ENCODE data around the gene CTNNAL1.
"Not testable (repeated sequence)": the region's sequence is repeated elsewhere in the genome, so short reads cannot be mapped to it uniquely, and the experiment has no call there.

Gene CTNNAL1, protein sequence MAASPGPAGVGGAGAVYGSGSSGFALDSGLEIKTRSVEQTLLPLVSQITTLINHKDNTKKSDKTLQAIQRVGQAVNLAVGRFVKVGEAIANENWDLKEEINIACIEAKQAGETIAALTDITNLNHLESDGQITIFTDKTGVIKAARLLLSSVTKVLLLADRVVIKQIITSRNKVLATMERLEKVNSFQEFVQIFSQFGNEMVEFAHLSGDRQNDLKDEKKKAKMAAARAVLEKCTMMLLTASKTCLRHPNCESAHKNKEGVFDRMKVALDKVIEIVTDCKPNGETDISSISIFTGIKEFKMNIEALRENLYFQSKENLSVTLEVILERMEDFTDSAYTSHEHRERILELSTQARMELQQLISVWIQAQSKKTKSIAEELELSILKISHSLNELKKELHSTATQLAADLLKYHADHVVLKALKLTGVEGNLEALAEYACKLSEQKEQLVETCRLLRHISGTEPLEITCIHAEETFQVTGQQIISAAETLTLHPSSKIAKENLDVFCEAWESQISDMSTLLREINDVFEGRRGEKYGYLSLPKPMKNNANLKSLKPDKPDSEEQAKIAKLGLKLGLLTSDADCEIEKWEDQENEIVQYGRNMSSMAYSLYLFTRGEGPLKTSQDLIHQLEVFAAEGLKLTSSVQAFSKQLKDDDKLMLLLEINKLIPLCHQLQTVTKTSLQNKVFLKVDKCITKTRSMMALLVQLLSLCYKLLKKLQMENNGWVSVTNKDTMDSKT

DNA sequence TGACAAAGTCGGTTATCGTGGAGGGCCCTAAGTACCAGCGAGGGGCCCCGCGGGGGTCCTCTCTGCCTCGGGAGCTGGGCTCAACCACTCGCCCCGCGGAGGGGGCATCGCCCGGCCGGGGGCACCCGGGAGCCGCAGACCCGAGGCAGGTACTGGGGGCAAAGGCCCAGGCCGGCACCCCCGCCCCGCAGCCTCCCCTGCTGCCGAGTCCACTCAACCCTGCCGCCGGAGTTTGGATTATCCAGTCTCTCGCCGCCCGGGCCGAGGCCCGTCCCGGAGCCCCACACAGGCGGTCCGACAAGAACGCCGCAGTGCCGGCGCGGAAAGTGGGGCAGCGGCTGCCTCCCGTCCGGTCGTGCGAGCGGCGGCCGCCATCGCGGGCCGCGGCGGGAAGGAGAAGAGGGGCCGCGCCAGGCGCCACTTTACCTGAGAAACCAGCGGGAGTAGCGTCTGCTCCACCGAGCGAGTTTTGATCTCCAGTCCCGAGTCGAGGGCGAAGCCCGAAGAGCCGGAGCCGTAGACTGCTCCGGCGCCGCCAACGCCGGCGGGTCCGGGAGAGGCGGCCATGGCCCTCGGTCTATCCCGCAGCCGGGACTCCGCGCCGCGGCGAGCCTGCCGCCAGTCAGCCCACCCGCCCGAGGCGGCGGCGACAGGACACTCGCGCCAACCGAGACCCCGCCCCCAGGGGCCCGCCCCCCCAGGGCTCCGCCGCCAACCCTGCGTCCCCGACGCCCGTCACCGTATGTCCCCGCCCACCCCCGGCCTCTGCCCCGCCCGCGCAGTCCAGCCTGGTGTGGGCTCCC, at the start of gene CTNNAL1:
Gene CTNNAL1 (minus strand): TSS at position 624 of the 803 bp plus-strand sequence. CDS start 57 bp downstream, at position 567.
- DNase-seq, result peak; percentile 59 to 78

DNA sequence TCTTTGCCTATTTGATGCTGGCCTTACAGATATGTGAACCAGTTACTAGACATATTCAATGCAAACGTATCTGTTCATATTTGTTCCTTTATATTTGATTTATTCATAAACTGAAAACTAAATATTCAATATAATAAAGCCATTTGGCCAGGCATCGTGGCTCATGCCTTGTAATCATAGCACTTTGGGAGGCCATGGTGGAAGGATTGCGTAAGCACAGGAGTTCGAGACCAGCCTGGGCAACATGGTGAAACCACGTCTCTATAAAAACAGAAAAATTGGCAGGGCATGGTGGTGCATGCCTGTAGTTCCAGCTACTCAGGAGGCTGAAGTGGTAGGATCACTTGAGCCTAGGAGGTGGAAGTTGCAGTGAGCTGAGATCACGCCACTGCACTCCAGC, 49.2 kb upstream of the CTNNAL1 start:
- no peak for DNase-seq

DNA sequence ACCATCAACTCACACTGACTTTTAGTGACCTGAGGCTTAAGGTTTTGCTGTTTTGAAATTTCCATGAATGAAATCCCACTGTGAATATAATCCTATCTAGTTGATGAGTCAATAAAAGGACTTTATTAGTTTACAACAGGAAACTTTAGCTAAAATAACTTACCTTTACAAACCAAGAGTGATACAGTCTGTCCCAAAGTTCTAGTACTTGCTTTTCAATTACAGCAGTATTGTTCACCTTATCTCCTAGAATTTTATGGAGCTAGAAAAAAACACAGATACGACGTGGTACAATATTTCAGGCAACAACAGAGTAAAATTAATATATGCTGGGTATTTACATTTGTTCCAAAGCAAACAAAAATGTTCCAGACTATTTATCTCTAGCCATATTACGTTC, 46.9 kb upstream of the CTNNAL1 start:
- DNase-seq, result no peak

DNA sequence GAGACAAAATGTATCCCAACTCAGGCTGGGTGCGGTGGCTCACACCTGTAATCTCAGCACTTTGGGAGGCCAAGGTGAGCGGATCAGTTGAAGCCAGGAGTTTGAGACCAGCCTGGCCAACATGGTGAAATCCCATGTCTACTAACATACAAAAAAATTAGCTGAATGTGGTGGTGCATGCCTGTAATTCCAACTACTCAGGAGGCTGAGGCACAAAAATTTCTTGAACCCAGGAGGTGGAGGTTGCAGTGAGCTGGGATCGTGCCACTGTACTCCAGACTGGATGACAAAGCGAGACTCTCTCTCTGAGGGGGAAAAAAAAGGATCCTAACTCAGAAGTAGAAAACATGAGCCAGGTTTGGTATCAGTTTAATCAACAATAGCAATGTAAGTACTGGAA, 39.8 kb upstream of the CTNNAL1 start:
- not testable (repeated sequence) for DNase-seq

DNA sequence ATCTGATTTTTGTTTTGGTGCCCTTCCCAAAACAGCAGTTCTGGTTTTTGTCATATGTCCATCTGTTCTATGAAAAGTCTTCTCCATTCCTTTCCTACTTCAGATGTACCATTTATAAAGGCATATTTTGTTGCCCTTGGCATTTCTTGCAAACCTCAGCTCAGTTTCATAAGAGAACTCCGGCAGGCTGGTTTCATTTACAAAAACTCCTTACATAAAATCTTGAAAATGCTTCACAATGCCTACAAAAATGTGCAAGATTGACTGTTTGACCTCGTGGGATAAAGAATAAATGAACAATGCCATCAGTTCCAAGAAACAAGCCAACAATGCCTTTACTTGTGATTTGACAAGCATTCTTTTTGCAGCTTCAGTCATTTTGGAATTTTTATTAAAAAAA, 39.1 kb upstream of the CTNNAL1 start:
- DNase-seq, result no peak

DNA sequence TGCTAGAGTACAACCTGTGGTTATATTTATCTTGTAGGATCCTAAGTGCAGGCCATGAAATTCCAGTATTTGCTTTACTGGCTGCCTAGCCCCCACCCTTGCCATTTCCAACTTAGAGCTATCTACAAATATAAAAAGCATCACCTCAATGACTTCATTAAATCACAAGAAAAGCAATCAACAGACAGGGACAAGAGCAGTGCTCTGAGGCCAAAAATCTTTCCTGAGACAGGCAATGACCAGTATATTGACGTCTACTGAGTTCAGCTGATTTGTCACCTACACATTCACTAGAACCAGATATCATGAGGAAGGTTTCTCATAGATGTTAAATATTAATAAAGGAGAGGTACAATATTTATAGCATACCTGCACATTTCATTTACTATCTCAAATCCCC, 38.4 kb upstream of the CTNNAL1 start:
- DNase-seq, result no peak

DNA sequence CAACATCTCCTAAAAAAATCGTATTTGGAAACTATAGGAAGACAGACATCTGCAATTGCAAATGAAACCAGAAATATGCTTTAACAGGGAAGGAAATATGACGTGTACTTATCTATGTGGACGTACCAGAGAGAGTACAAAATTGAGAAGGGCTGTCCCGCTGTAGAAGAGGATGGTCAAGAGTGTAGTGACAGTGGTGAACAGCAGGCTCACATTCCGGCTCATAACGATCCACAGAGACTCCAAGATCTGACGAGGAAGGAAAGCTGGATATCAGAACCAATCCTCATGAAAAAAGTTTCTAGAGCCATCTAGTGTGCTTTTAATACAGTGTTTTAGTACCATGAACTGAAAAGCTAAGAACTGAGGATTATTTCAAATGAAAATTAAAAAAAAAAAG, 37.1 kb upstream of the CTNNAL1 start:
- no peak for DNase-seq

DNA sequence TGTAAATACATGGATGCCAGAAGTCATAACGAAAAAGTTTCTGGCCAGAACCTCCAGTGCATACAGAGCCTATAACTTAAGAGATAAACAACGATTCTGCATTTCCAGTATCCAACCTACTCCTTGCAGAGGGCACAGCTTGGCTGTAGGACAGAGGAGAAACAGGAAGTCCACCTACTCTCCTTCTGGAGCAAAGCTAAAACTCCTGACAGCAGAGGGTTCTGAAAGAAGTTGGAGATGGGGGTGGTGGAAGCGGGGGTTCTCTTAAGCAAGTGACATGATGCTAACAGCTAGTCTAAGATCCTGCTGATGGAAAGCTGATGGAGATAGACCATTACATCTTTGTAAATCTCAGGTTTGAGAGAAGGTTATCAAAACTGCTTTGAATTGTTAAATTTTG, 35.5 kb upstream of the CTNNAL1 start:
- DNase-seq, result no peak

DNA sequence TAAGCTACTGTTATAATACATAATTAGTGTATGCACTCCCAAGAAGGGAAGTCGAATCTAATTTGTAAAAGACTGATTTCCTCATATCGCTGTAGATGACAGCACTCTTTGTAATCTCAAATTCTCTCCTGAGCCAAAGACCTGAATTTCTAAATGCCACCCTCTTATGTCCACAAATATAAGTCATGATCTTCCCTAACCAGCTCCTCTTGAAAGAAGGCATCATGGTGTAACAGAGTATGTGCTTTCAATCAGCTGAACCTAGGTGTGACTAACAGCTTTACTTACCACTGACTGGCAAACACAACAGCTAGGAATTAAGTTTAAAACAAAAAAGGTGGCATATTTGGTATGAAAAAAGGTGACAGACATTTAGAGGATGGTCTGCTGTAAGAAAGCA, 34.0 kb upstream of the CTNNAL1 start:
- no peak for DNase-seq

DNA sequence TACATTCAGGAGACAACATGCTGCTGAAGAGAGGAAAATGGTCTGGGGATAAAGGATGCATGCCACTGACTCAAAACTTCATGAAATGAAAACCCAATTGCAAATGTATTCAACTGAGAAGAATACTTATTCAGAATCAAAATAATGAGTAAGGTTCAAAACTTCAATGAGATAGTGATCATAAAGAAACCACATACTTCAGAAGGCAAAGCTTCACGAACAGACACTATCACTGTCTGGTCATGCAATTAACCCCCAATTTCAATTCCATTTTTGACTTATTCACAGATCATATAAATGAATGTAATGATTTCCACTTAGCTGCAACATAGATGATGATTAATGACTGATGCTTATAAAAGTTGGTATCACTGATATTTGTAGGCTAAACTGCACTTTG, 33.0 kb upstream of the CTNNAL1 start:
- DNase-seq, result no peak

DNA sequence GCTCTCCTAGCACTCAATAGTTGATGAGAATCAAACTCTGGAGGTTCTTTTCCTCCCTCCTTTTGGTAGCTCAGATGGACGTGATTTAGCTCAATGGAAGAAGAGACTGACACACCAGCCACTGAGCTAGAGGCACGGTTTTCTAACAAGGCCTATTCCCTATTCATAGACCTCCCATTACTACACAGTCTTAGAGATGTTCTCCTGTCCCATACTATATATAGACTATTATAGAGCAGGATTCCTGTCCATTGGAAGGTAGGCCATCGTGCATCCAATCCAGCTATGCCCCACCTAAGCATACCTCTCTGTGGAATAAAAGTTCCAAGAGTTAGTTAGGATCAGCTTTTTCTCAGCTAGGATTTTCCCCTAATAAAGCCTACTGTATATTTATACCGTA, 30.3 kb upstream of the CTNNAL1 start:
- no peak for DNase-seq

DNA sequence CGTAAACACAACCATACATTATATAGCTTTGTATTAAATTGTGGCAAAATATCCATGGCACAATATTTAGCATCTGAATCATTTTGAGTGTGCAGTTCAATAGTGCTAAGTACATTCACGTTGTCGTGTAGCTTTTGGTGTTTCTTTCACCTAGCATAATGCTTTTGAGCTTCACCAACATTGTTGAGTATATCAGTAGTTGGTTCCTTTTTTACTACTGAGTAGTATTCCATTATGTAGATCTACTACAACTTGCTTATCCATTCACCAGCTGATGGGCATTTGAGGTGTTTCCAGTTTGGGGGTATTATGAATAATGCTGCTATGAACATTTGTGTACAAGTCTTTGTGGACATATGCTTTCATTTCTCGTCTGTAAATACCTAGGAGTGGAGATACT, 27.3 kb upstream of the CTNNAL1 start:
- no peak for DNase-seq

DNA sequence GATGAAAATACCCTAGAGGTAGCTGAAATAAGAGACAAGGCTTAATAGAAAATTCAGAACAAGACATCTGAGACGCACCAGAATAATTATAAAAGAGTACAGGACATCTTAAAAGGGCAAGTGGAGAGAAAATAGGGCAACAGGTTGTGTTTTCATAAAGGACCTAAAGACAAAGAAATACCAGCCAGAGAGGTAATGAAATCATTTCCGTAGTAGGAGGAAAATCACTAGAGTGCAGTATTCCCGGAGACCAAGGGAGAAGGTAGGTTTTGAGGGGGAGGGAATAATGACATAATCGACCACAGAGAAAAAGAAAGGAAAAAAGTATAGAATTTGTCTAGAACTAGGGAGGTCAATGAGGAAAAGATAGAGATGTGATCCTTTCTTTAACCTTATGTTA, 26.2 kb upstream of the CTNNAL1 start:
- DNase-seq, result no peak

DNA sequence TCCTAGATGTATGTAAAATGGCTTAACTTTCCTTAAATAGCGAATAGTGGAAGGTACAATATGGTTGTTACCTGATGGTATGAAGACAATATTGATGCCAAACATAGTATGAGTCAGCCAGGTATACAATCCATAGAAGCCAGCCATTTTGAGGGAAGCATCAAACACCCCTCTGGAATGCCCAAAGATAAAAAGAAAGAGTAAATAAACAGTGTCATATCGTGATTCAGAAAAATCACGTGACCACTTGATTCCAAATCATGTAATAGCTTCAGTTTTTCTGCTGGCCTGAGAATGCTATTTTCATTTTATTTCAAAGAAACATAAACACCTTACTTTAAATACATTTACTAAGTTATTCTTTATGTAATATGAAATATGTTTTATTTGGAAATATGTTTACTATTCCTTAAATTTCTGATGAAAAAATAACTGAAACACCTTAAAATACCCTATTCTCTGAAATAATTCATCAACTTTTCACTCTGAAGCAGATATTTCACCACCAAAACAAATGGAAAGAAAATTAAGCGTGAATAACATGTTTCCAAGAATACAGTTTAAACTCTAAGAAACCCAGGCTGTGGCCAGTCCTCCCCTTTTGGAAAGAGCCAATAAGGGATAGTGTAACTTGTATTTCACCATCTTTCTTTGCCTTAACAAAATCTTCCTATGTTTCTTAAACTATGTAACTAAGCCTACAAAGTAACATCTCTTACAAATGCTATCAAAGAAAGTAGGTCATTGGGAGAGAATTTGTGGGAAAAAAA, 24.8 kb upstream of the CTNNAL1 start:
- DNase-seq, result no peak

DNA sequence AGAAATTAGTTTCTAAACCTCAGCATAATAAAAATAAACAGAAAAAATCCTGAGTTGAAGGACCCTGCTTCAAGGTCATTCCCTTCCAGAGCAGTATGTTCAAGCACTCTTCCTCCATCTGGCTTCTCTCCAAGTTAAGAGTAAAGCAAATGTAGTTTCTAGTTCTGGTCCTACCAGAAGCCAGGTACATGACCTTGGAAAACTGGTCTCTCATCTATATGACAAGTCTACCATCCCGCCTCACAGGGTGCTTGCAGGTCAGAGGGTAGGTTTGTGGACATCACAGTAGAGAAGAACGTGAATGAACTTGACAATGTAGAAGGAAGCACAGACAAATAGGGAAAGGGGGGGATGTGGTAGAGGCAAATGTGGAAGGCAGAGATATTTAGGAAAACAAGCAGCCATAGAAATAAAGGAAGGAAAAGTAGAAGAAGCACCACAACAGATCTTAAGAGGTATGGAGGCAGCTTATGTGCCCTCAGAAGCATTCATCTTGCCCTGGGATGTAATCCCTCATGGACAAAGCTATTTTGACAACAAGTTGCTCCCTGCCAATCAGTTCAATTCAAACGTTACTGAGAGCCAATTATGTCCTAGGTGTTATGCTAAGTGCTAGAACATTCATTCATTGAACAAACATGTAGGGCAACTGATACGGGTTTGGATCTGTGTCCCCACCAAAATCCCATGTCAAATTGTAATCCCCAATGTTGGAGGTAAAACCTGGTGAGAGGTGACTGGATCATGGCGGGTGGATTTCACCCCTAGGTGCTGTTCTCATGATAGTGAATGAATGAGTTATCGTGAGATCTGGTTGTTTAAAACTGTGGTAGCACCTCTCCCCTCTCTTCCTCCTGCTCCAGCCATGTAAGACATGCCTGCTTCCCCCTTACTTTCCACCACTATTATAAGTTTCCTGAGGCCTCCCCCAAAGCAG, 23.7 kb upstream of the CTNNAL1 start:
- DNase-seq, result no peak

DNA sequence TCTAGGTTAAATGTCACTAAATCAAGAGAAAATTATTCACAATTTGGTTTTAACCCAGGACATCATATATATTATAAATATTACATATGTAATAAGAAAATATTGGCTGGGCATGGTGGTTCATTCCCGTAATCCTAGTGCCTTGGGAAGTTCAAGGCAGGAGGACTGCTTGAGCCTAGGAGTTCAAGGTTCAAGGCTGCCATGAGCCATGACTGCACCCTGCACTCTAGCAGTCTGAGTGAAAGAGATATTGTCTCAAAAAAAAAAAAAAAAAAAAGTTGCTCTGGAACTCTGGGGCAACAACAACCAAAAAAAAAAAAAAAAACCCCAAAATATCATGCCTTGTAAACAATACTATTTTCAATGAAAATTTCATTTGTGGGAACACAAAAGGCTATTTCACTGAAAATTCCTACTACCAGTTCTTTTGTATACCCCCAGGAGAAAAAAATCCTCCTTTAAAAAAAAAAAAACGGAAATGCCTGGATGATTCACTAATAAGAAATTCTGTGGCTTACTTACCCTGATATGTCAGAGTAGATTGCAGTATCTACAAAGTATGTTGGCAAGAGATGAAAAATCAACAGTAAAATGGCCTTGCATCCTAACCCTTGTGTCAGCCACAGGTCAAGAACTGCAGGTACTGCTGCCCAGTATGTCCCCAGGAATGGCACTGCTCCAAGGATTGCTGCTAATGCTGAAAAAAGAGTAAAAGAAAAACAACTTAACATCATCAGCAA, 22.6 kb upstream of the CTNNAL1 start:
- DNase-seq, result no peak

DNA sequence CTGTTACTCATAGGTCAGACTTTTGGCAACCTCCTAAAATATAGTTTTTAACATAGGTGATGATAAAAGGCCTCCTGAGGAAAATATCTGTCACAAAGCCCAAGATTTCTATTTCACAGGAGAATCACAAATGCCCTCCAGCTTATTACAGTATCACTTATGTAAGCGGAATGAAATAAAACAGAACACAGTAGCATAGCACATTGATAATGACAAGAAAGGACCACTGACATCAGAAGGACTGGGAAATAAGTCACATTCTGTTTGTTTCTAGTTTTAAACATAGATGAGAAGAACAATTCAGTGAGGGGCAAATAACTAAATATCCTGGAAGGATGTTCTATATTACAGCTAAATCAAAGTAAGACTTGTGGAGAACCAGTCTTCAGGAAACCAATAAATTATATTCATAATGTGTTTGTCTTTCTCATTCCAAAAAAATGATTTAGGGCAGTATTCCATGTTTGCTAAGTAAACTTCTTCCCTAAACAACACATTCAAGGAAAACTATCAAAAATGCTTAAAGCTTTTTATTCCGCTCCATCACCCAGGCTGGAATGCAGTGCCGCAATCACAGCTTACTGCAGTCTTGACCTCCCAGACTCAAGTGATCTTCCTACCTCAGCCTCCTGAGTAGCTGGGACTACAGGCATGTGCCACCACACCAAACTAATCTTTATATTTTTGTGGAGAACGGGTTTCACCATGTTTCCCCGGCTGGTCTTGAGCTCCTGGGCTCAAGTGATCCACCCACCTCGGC, 20.8 kb upstream of the CTNNAL1 start:
- no peak for DNase-seq

DNA sequence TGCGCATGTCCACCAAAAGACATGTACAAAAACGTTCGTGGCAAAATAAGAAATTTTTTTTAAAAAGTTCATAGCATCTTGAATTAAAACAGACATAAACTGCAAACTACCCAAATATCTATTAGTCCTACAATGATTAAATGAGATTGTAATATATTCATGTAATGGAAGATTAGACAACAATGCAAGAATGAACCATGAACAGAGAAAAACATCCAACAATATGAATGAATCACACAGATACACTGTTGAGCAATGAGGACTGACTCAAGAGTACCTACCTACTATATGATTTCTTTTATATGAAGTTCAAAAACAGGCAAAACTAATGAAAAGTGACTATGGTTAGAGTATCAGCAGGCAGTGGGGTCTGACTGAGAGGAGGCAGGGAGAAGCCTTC, 17.9 kb upstream of the CTNNAL1 start:
- no peak for DNase-seq

DNA sequence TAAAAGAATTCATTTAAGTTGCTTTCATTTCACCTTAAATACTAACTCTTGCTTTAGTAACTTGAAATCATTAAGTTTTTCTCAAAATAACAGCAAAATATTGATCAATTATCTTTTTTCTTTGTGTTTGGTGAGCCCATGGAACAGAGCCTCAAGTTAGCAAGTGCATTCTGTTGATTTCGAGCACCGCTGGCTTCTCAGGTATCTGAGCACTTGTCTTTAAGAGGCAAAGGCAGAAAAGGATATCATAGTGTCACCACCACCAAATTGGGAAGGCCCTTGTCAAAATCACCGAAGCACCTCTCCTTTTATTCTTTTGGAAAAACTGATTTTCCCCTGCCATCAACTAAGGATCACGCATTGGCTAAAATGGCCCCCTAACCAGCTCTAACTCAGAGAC, 17.1 kb upstream of the CTNNAL1 start:
- DNase-seq, result no peak

DNA sequence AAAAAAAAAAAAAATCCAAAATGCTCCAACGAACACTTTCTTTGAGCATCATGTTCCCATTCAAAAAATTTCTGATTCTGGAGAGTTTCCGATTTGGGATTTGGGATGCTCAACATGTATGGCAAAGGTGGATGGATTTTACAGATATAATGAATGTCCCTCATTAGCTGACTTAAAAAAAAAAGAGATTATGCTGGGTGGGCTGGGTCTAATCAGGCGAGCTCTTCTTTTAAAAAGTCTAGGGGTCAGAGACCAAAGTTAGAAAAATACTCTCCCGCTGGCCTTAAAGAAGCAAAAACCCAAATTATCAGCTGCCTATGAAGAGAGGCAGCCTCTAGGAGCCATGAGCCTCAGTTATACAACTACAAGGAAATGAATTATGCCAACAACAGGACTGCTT, 15.2 kb upstream of the CTNNAL1 start:
- no peak for DNase-seq

Data from Kasumi-1 (cell line).